Nucleus accumbens (tissue), 56 donors: Measurements from ENCODE around the gene THSD7B.
"Not testable (repeated sequence)": the region's sequence is repeated elsewhere in the genome, so short reads cannot be mapped to it uniquely, and the experiment has no call there.

Source experiments
- DNase-seq, 56 donors: peaks; one replicate each; lab custom pipeline; 2025; lab: John Stamatoyannopoulos, UW

THSD7B gene

DNA sequence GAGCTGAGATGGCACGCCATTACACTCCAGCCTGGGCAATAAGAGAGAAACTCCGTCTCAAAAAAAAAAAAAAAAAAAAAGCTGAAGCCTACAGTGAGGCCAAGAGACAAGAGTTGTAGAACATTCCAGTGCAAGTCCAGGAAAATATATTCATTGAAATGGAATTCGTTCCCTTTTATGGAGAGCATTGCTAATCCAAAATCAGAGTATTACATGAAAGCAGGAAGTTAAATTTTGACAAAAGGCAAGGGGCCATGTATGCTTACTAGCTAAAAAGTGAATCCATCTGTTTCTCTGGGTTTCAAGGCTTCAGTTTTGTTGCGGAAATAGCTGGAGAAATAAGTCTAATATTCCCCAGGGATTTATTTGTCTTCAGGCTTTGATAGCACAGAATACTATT lies 471.7 kb downstream of the THSD7B start:
- DNase-seq, result no peak

DNA sequence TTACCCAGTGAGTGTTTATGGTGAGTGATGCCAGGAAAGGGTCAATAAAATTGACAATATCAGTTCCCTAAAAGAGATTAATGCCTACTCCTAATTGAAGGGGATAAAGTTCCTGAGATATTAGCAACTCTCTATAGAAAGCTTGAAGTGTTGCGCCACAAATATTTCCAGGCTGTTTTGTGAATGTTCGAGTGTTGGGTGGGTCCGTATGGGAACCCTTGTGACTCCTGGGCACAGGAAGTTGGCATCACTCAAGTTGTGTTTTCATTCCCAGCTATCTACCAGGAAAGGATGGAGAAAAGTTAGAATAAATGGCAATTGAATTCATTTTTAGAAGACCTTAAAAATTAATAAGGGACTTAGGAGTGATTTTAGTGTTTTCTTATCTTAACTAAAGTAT lies 472.7 kb downstream of the THSD7B start:
- no peak for DNase-seq

DNA sequence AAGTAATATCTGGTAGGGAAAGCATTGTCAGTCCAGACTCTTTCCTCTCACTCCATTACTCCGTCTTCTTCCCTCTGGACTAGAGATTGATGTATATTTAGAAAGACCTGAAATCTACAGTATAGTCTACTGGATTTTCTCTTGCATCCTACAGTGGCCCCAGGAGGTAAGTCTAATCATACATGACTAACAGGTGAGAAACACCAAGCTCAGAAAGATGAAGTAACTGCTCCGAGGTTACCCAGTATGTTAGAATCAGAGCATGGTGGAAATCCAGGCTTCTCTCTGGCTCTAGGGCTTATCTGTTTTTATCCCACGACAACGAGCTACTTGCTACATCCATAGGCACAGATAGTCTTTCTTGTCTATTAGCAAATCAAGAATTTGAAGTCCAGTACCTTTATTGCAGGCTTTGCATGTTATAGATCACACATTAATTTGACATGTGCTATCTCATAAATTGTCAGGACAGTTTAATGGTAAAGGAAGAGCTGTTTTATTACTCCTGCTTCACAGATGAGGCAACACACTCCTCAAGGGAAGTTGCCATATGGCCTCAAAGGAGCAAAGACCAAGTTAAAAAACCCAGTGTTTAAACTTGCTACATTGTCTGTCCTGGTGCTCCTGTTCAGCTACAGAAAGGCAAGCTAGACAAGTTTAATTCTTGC lies 484.3 kb downstream of the THSD7B start:
- no peak for DNase-seq

DNA sequence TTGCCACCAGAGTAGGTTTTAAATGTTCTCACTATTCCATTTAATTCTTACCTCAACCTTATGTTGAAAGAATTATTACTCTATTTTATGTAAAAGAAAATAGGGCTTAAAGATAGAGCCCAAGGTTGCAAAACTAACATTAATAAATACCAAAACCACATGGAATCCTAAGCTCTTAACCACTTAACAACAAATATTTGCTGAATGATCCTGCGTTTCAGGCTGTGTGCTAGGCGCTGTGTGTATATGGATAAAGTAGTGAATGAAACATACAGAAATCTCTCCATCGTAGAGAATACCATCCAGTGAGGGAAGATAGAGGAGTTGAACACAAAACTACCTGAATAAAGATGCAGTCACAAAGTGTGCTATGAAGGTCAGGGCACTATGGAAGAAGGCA lies 485.1 kb downstream of the THSD7B start:
- no peak for DNase-seq

DNA sequence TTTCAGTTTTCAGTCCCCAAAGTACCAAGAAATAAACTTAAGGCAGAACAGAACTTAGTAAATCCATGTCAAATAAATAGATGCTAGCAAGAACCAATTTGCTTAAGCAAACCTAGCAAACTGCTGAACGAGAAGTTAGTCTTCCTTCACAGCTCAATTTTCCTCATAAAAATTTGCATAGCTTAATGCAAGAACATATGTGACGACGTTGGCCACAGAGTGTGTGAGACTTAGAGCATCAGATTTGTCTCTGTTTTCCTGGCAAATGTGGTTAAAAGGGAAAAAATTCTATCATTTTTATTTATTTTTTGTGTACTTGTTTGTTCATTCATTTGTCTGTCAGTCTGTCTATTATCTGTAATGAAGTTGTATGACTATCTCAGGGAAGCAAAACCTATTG lies 485.7 kb downstream of the THSD7B start:
- DNase-seq, result no peak

DNA sequence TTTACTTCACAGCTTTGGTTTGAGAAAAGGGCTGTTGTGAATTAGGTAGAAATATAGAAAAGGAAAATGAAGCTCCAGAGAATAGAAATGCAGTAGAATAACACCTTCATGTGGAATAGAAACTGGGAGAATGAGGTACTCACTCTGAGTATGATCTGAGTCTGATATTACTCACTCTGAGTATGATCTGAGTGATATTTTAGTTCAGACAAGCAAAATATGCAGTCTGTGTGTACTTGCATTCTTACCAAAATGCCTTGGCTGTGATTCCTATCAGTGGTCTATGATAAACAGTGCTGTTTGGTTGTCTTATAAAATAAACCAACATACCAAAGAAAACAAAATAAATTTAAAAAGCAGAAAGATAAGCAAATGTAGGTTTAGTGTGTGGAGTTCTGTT lies 487.6 kb downstream of the THSD7B start:
- no peak for DNase-seq

DNA sequence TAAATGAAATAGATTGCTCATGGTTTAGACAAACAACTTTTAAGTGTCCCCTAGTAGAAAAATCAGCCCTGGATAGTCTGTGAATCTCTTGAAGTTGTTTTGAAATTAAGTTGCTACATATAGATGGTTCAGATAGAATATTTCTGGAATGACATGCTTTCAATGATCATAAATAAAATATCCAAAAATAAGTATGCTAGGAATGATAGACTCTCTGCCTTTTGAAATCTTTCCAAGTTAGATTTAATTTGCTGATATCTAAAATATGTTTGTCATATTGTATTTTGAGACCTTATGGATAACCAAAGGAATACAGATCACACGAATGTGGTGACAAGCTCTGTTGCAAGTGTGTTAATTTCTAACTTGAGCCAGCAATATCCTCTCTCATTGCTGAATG lies 488.7 kb downstream of the THSD7B start:
- DNase-seq, result no peak

DNA sequence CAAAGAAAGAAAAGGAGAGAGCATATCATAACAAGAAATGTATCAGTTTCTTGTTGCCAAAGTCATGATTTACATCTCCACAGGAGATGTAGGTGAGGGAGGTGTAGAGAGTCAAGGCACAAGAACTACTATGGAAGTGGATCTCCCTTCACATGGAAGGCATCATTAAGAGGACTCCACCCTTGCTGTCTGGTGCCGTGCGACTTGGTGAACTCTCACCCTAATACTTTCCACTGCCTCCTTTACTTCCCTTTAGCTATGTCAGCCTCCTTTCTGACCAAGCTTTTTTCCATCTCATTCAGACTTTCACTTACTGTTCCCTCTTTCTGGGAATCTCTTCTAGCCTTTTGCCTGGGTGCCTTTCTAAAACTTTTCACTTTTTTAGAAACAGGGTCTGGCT lies 490.0 kb downstream of the THSD7B start:
- DNase-seq, result no peak

DNA sequence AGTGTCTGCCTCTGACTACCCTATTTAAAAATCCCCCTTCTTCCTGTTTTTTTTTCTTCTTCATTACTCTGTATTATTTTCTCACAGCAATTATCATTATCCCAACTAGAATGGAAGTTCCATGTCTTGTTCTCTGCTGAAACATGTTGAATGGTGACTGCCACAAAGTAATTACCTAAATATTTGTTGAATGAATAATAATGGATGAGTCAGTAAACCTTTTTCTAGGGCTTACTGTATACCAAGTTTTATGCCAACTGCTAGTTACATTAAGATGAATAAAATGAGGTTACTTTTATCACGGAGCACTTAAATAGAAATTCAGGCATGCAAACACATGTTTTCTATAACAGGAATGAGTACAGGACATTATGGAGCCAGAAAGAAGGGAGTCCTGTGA lies 490.6 kb downstream of the THSD7B start:
- no peak for DNase-seq

DNA sequence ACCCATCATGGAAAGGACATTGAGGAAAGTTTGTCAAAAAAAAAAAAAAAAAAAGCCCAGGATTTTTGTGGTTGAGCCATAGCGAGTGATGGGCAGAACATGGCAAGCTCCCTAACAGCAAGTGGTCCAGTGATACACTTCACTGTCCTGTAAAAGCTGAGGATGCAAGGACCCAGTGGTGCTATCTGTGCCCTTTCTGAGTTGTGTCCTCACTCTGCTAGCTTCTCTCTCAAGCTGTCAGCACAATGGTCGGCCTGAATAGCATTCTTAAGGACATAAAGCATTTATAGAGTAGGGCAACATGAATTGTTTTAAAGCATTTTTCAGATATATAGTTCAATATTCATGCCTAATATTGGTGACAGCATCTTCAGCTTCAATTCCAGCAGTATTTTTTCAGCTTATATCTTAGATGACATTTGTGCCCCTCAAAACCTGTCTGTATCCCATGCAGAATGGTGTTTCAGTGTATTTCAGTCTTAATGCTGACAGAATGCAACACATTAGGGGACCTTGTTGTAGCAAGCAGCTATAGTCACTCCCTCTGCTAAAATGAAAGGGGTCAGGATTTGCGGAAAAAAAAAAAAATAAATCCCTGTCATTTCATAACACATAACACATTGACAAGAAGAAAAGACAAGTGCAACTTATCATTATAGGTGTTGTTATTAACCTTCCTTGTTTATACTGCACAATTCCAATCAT lies 496.7 kb downstream of the THSD7B start:
- no peak for DNase-seq

DNA sequence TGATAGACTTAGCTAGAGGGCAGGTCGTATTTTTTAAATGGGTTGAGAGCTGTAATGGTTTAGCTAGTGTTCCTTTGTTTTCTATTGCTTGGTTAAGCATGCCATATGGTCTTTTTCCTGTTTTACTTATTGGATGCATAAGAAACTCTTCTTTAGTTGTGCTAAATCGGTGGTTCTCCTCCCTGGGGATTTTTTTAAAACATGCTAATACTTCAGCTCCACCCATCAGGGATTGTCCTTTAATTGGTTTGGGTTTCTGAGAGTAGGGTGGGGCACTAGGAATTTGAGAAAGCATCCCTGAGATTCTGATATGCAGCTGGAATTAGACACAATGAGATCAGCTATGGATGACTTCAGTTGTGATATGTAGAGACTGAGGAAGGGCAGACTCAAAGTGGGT lies 497.2 kb downstream of the THSD7B start:
- no peak for DNase-seq

DNA sequence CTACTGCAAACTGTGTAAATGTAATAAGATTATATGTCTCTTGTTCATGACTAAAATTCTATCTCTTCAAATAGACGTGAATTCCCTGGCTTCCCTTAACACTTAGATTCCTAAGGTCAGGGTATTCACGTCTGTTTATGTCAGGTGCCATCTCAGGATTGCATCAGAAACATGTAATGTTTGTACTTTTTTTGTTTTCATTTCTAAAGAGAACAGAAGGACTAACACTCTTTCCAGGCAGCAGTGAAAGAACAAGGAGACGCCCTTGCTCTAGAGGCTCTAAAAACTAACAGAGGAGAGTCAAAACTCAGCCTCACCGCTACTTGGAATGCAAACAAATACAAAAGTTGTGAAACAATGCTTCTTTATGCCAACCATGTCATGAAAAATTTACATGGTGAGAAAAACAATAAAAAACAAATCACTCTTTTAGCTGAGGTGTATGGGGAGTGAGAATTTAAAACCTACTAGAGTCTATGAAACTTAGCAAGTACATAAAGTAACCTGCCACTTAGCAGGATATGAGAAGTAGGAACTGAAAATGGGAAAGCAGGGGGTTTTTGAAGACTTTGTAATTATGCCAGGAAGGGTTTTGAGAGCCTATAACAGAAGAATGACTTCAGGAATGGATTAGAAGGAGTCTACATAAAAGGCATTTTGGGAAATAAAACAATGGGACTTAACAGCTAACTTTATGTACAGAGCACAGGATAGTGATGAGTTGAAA lies 522.7 kb downstream of the THSD7B start:
- DNase-seq, result no peak

DNA sequence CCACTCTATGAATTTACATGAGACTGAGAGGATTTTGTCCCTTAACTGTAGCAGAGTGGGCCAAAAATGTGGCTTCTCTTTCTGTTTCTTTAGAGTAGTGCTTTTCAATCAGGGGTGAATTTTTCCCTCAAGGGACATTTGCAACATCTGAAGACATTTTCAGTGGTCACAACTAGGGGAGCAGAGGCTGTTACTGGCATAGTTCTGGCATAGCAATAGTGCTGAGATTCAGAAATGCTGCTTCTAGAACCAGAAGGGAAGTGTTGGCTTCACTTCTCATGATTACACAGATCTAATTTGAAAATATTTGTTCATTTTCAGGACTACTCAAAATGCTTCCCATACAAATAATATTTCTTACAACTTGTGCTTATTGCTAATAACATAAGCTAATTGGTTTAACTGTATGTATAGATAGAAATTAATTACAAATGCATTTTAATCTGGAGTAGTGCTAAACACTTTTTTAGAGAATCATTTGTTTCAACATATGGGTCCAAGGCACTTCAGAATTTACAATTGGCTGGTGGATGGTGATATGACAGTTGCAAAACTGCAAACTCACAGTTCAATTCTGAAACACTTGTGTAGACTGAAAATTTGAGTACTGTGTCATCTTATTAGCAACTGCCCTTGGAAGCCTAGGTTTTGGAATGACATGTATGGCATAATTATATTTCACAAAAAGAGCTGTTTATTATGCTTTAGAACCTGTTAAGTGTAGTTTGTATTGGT lies 526.7 kb downstream of the THSD7B start:
- no peak for DNase-seq

DNA sequence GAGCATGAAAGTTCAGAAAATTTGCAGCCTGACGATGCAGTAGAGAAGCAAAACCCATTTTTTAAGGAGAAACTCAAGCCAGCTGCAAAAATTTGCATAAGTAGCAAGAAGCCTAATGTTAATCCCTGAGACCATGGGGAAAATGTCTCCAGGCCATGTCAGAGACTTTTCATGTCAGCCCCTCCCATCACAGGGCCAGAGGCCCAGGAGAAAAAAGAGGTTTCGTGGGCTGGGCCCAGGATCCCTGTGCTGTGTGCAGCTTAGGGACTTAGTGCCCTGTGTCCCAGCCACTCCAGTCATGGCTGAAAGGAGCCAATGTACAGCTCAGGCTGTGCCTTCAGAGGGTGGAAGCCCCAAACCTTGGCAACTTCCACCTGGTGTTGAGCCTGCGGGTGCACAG lies 533.0 kb downstream of the THSD7B start:
- no peak for DNase-seq

DNA sequence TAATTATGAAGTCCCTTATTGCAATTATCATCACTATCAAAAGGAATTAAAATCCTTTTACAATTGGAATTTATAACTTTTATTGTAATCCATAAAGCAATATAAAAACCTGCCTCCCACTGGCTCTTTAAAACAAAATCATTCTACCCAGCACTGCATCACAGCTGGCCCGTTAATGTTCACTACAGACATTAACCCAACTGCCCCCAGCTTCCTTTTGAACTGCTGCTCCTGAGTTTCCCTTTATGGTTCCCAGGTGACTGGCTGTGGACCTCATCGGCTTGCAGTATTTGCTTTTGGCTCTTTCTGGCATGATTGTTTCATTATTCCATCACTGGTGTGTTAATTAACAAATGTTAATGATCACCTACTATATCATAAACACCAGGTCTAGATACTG lies 535.6 kb downstream of the THSD7B start:
- no peak for DNase-seq

DNA sequence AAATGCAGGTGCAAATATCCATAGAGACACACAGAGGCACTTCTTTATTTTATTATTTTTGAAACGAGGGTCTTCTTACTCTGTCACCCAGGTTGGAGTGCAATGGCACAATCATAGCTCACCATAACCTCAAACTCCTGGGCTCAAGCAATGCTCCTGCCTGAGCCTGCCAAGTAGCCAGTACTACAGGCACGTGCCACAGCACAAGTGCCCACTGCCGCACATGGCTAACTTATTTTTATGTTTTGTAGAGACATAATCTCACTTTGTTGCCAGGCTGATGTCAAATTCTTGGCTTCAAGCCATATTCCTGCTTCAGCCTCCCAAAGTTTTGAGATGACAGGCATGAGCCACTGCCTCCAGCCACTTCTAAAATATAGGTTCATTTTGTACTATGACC lies 537.6 kb downstream of the THSD7B start:
- DNase-seq, result no peak

DNA sequence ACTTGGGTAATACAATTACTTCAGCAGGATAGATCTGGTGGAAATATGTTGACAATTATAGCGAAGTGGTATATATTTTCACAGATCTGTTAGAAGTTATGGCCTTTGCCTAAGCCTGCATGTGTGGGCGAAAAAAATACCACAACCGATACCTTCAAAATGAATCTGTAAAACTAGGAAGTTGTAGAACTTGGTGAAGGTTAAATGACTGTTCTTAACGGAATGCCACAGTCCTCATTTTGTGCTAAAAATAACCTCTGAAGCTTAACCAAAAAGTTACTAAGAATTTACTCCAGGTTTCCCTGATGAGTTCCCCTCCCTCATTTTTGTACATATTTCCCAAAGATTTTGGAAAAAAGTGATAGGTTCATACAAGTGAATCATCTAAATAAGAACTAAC lies 550.7 kb downstream of the THSD7B start:
- no peak for DNase-seq

DNA sequence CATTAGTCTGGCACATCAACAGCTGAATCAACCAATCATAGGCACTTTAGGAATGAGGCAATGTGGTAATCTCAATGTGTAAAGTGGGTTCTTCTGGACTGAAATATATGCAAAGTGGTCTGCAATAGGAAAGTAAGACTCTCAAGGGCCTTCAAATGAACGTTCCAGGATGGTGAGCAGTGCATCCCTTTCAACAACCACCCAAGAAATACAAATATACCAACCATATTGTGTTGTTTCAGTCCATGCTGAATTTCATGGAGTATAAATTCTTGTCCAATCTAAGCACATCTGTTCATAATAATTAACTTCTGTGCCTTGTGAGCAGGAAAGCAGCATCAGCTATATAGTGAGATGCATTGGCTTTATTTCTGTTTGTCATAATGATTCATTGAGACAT lies 556.2 kb downstream of the THSD7B start:
- DNase-seq, result no peak

DNA sequence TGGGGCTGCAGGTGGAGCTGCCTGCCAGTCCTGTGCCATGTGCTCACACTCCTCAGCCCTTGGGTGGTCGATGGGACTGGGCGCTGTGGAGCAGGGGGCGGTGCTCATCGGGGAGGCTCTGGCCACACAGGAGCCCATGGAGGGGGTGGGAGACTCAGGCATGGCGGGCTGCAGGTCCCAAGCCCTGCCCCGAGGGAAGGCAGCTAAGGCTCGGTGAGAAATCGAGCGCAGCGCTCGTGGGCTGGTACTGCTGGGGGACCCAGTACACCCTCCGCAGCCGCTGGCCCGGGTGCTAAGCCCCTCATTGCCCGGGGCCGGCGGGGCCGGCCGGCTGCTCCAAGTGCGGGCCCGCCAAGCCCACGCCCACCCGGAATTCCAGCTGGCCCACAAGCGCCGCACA lies 566.2 kb downstream of the THSD7B start:
- DNase-seq, result not testable (repeated sequence)

DNA sequence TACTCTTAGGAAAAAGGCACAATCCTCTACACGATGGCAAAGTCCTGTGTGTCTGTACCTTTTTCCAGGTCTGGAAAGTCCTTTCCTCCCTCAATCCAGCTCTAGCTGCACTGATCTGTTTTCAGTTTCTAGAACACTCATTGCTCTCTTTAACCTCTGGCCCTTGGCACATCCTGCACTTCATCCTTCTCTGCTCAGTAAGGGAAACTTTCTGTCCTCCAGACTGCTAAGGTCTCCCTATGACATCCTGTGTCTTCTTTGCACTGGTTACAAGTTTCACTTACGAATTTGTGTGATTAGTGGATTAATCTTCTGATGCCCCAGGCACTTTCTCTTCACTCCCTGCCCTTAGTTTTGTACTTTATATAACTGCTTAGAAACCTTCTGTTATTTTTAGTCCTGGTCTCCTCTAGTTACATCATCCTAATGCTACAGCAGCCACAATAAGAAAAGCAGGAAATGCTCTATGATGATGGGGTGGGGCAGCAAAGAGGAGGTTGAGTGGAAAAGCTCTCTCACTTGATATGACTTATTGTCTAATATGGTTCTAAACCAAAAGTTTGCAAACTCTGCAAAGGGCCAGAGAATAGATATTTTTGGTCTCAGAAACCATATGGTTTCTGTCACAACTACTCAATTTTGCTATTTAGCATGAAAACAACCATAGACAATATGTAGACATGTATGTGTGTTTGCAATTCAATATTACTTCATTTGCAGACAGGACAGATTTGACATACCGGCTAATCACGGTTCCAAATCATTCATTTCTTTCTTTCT lies 568.2 kb downstream of the THSD7B start:
- DNase-seq, result no peak
